GM21619 (cell line): ENCODE results near the gene ACADVL.
A peak's percentile ranks its signal among the peaks of the same experiment; 100 is the strongest.

Experiments used
- ATAC-seq: cut with Tn5 transposase; IDR thresholded peaks from one replicate; pipeline ENCODE4 v1.9.1; 2021; ENCODE audit not compliant: unreplicated experiment

The ACADVL gene

DNA sequence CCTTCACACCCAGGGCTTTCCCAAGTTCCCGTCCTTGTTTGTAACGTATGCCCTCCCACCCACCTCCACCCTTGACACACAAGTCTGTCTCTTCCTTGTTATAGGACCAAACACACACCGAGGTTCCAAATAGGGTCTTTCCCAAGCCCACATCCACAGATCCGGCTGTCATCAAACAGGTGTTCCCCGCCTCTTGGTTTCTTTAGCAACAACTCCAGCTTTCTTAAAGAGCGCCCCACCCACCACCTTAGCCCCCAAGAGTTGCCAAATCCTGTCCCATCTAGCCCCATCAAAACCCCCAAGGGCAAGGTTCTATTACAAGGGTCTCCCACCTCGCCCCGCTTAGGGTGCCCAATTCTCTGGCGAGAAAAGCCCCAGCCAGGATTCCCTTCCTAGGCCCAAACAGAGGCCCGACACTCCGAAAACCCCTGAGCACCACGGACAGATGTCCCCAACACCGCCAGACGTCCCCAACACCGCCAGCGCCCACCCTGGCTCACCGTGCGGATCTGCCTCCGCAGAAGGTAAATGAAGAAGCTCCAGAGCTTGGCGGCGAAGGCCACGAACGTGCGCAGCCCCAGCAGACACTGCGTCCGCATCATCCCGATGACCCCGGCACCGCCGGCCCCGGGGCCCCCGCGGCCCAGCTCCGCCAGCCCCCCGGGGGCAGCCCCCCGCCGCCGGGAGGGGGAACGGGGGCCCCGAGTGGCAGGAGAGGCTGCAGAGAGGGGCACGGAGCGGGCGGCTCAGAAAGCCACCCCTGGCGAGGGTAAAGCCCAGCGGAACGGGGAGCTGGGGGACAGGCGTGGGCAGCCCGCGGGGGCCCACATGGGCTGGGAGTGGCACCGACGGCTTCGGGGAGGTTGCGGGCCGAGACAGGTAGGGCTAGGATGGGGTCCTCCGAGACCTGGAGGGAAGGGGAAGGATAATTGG lies 31.2 kb downstream of the ACADVL start:
- peak; percentile 1 for ATAC-seq

GRCh38 chr17:7251661-7252175 lies 32.0 kb downstream of the ACADVL start, which contains the start of gene CTDNEP1:
Gene CTDNEP1 (minus strand): TSS chr17:7251734. CDS start chr17:7251296, 438 bp downstream.
- peak; percentile 86 for ATAC-seq

GRCh38 chr17:7252176-7253043 lies 32.7 kb downstream of the ACADVL start, which contains the start of gene ELP5:
Gene ELP5 (plus strand): TSS chr17:7252215. CDS start chr17:7252551, 336 bp downstream.
- peak; percentile 46 for ATAC-seq

GRCh38 chr17:7253082-7253481 lies 33.3 kb downstream of the ACADVL start:
- ATAC-seq, result no peak

DNA sequence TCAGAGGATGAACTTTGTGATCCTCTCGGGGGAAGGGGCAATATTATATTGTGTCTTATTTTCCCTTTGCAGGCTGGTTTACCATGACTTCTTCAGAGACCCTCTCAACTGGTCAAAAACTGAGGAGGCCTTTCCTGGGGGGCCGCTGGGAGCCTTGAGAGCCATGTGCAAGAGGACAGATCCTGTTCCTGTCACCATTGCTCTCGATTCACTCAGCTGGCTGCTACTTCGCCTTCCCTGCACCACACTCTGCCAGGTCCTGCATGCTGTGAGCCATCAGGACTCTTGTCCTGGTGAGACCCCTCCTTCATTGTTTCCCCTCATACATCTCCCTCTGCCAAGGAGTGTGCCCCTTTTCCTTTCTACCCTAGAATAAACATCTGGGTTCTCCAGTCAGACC lies 34.8 kb downstream of the ACADVL start:
- ATAC-seq, result no peak

DNA sequence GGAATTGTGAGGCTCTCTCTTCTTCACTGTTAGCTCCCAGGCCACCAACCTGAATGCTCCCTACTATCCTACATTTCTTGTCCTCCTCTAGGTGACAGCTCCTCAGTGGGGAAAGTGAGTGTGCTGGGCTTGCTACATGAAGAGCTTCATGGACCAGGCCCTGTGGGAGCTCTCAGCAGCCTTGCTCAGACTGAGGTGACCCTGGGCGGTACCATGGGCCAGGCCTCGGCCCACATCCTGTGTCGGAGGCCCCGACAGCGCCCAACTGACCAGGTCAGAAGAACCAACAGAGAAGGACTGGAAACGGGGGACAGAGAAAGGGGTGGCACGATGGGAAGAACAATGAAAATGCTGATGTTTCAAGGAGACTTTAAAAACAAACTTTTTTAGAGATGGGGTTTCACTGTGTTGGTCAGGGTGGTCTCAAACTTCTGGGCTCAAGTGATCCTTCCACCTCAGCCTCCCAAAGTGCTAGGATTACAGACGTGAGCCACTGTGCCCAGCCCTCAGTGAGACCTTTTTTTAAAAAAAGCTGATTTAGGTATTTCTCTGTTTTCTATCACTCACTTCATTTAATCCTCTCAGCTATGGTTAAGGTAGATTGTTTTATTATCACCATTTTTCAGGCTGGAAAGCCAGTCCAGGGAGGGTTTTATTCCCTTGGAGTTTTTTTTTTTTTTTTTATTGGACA lies 37.2 kb downstream of the ACADVL start:
- no peak for ATAC-seq

DNA sequence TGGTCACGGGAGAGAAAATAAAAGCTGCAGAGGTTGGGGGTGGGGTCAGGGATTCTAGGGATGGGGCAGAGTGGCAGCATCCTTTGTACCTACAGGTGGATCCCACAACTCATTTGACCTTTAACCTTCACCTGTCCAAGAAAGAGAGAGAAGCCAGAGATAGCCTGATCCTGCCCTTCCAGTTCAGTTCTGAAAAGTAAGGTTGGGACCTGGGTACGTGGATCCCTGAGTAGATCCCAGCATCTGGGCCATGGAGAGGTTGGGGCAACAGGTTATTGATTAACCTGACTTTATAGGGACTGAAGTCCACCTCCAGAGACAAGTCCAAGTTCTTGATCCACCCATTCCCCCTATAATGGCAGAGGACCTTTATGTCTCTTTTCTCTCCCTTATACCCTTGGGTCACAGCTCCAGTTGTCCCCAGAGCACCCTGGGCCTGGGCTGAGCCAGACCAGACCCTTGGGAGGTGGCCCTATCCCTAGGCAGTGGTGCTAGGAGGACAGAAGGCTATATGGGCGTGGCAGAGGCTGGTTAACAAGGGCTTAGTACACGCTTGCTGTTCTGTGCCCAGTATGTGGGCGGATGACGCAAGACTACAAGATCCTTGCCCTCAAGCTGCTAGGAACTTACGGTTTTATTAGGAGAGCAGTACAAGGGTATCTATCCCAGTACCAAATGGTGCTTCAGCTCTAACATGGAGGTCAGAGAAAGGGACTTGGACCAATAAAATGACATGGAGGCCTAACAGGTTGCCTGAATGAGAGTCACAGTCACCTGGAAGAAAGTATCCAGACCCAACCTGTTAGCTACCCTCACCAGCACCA lies 39.2 kb downstream of the ACADVL start:
- ATAC-seq, result no peak

GRCh38 chr17:7259555-7259889 lies 39.8 kb downstream of the ACADVL start:
- ATAC-seq, result no peak

DNA sequence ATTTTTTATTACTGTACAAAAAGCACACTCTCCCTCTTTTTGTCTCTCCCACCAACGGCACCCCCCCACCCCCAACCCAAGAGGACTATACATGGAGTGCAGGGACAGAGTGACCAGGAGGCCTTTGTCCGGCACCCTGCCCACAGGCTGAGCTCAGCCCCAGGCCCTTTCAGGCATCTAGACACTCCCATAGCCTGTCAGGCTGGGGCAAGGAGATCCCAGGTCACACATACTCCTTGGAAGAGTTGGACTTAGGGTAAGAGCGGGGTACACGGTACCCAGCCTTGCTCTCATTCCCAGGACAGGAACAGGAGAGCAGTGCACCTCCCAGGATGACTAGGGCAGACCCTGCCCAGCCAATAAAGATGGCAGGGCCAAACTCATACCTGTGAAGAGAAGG lies 40.4 kb downstream of the ACADVL start:
- ATAC-seq, result no peak

- ATAC-seq, result no peak
These were observed 41.1 kb downstream of the ACADVL start for GRCh38 chr17:7260651-7261378.

DNA sequence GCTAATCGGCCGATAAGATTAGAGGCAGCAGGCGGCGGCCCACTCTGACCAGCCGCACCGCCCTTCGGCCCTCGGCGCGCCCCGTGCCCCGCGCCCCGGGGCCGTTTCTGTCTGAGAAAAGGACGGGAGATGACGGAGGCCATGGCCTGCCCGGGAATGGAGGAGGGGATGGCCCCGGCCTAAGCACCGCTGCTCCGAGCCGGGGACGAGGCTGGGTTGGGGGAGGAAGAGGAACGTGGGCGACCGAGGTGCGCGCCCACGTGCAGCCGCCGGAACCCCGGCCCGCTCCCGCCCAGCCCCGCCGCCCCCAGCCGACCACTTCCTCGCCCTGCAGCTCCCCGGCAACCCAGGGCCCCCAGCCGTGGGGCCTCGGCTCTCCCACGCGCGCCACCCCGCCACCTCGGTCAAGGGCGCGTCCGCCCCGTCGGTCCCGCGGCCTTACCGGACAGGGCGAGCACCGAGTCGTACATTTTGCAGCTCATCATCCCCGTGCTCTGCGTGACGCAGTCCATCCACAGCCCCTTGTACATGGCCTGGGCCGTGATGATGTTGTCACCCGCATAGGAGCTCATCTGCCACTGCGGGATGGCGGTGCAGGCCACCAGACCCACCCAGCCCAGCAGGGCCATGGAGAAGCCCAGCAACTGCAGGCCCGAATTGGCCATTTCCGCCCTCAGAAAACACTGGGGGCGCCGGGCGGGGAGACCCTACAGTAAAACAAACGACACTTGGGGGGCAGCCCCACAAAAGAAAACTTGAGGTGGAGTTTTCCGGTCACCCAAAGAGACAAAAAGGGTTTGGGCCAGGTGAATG lies 41.8 kb downstream of the ACADVL start:
- no peak for ATAC-seq

- no peak for ATAC-seq
These were observed 42.6 kb downstream of the ACADVL start, which contains the start of gene CLDN7 for GRCh38 chr17:7262192-7262934. Gene CLDN7 (minus strand): TSS chr17:7262478. CDS start chr17:7262043, 435 bp downstream.

GRCh38 chr17:7262935-7263800 lies 43.4 kb downstream of the ACADVL start:
- no peak for ATAC-seq

DNA sequence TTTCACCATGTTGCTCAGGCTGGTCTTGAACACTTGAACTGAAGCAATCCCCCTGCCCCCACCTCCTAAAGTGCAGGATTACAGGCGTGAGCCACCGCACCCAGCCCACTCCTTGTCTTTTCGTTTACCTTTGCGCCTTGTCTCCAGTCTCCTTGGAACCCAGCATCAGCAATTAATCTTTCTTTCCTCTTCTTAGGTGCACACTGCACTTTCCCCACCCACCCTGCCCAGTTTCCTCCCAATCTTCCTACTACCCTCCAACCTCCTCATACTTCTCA lies 44.0 kb downstream of the ACADVL start:
- no peak for ATAC-seq

GRCh38 chr17:7266784-7267183 lies 47.0 kb downstream of the ACADVL start:
- no peak for ATAC-seq
